ENCODE measurements around the gene NT5C1B. TPM values are rescaled to one million over a fixed set of nuclear protein-coding genes. Genes with fewer than 3 reads are reported as not detected.

The NT5C1B gene
- total RNA-seq, 1 experiment from 2014 or later: not detected

DNA sequence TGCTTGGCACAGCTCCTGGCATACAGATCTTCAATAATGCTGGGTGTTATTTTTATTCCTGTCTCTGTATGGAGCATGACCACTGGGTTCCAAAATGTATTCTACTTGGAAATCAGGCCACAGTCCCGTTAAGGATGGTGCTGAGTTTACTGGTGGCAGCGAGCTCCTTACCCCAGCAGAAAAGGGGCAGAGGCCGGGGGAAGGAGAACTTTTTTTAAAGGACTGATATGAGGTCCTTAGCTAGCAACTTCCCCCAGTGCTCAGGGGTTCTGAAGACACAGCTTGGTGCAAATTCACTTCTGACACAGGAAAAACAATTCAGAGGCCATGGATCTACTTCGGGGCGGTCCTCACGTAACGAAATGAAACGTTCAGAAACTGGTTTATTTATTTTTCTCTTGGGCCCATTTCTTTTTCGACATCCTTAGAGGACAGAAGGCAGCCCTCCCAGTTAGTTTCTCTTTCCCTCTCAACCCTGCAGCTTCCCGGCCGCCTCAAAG is 29.8 kb downstream of the NT5C1B start:
- Mint-ChIP-seq H3K27ac (ENCODE audit: low read depth, unreplicated experiment) (peak overlapping the region; percentile 94), H3K27me3 (ENCODE audit: insufficient read depth, unreplicated experiment) (no peaks in the 10 kb centered on the region), H3K36me3 (ENCODE audit: insufficient read depth, unreplicated experiment) (peaks cover 17% of the 10 kb centered on the region), H3K9me3 (ENCODE audit: unreplicated experiment) (no peaks in the 10 kb centered on the region), H3K4me1 (ENCODE audit: insufficient read depth, unreplicated experiment) (peaks cover 16% of the 10 kb centered on the region), H3K4me3 (ENCODE audit: unreplicated experiment) (peak overlapping the region; percentile 91)
- POLR2A ChIA-PET: interaction anchor here (0.6 to 3.5 kb wide), 18 partner anchors 8 to 1119 kb away, joined by 3 to 15 read pairs (median 4); partner anchors contain the start of gene NT5C1B
- TF ChIP-seq, protein P1, sequence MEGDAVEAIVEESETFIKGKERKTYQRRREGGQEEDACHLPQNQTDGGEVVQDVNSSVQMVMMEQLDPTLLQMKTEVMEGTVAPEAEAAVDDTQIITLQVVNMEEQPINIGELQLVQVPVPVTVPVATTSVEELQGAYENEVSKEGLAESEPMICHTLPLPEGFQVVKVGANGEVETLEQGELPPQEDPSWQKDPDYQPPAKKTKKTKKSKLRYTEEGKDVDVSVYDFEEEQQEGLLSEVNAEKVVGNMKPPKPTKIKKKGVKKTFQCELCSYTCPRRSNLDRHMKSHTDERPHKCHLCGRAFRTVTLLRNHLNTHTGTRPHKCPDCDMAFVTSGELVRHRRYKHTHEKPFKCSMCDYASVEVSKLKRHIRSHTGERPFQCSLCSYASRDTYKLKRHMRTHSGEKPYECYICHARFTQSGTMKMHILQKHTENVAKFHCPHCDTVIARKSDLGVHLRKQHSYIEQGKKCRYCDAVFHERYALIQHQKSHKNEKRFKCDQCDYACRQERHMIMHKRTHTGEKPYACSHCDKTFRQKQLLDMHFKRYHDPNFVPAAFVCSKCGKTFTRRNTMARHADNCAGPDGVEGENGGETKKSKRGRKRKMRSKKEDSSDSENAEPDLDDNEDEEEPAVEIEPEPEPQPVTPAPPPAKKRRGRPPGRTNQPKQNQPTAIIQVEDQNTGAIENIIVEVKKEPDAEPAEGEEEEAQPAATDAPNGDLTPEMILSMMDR (IDR thresholded peaks at IDR 0.05; ENCODE audit: unreplicated experiment): no peak
- intact Hi-C loops (cut with micrococcal nuclease): loop anchor here (10.0 kb wide), 1 partner anchor 155 kb away; no protein-coding TSS in a partner anchor
- CTCF ChIA-PET: interaction anchor here (0.5 to 2.2 kb wide), 6 partner anchors 34 to 803 kb away, joined by 3 to 8 read pairs (median 4); no protein-coding TSS in a partner anchor
- no peak for DNase-seq (ENCODE audit: unreplicated experiment)
- TSS peak; percentile 49 for BruUV-seq (replicated peaks)

DNA sequence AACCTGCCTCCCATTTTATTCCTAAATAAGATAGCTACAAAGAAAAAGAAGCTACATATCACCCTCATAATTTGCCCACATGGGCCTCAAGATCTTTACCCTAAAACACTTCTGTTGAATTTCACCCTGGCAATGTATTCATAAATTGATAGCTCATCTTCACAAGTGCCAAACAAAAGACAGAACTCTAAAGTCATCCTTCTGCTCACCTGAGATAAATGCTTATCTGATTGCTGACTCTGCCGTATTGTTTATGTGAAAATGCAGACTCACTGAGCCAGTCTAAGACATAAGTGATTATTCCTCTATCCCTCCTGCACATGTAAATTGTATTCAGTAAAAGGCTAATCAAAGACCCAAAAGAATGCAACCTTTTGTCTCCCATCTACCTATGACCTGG is 30.9 kb downstream of the NT5C1B start:
- DNase-seq (ENCODE audit: unreplicated experiment): no peak
- Mint-ChIP-seq H3K27ac (ENCODE audit: low read depth, unreplicated experiment) (peak overlapping the region; percentile 94), H3K27me3 (ENCODE audit: insufficient read depth, unreplicated experiment) (no peaks in the 10 kb centered on the region), H3K4me1 (ENCODE audit: insufficient read depth, unreplicated experiment) (peaks cover 16% of the 10 kb centered on the region), H3K9me3 (ENCODE audit: unreplicated experiment) (no peaks in the 10 kb centered on the region), H3K36me3 (ENCODE audit: insufficient read depth, unreplicated experiment) (peaks cover 17% of the 10 kb centered on the region), H3K4me3 (ENCODE audit: unreplicated experiment) (peak overlapping the region; percentile 91)
- POLR2A ChIA-PET: interaction anchor here (1.0 to 3.5 kb wide), 4 partner anchors 9 to 789 kb away, joined by 3 to 14 read pairs (median 4); no protein-coding TSS in a partner anchor
- no TSS peak for BruUV-seq (replicated peaks)
- intact Hi-C loops (cut with micrococcal nuclease): no loop called here
- CTCF ChIA-PET: interaction anchor here (0.9 to 1.9 kb wide), 2 partner anchors 9 to 38 kb away, joined by 4 read pairs; no protein-coding TSS in a partner anchor
- TF ChIP-seq, protein P1 (IDR thresholded peaks at IDR 0.05; ENCODE audit: unreplicated experiment): no peak

DNA sequence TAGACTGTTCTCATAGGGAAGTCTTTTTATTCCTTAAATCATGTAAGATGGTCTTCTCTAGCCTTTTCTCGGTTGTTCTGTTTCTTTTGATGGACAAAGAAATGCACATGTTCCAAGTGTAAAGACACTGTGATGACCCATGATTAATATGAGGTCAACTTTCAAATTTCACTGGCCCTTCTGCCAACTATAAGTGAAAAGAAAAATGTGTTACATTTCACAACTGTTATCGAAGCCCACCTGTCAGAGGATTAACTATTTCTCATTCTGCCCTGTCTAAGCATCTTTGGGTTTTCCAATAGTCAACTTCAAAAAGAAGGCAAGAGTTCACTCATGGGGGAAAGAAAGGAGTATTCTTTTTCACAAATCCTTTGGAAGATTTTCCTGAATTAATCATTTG is 32.2 kb downstream of the NT5C1B start:
- H3K27me3 Mint-ChIP-seq (ENCODE audit: insufficient read depth, unreplicated experiment): no peaks in the 10 kb centered on the region
- TF ChIP-seq, protein P1 (IDR thresholded peaks at IDR 0.05; ENCODE audit: unreplicated experiment): no peak
- no peaks in the 10 kb centered on the region for H3K9me3 Mint-ChIP-seq (ENCODE audit: unreplicated experiment)
- no peak overlapping the region for H3K27ac Mint-ChIP-seq (ENCODE audit: low read depth, unreplicated experiment)
- no peak overlapping the region for H3K4me3 Mint-ChIP-seq (ENCODE audit: unreplicated experiment)
- peaks cover 23% of the 10 kb centered on the region for H3K4me1 Mint-ChIP-seq (ENCODE audit: insufficient read depth, unreplicated experiment)
- ChIA-PET POLR2A (interaction anchor here (0.7 kb wide), 1 partner anchor 16 kb away, joined by 3 read pairs; no protein-coding TSS in a partner anchor), CTCF (interaction anchor here (0.9 kb wide), 1 partner anchor 37 kb away, joined by 3 read pairs; no protein-coding TSS in a partner anchor)
- H3K36me3 Mint-ChIP-seq (ENCODE audit: insufficient read depth, unreplicated experiment): peaks cover 12% of the 10 kb centered on the region
- no TSS peak for BruUV-seq (replicated peaks)
- DNase-seq (ENCODE audit: unreplicated experiment): no peak
- intact Hi-C loops (cut with micrococcal nuclease): no loop called here

DNA sequence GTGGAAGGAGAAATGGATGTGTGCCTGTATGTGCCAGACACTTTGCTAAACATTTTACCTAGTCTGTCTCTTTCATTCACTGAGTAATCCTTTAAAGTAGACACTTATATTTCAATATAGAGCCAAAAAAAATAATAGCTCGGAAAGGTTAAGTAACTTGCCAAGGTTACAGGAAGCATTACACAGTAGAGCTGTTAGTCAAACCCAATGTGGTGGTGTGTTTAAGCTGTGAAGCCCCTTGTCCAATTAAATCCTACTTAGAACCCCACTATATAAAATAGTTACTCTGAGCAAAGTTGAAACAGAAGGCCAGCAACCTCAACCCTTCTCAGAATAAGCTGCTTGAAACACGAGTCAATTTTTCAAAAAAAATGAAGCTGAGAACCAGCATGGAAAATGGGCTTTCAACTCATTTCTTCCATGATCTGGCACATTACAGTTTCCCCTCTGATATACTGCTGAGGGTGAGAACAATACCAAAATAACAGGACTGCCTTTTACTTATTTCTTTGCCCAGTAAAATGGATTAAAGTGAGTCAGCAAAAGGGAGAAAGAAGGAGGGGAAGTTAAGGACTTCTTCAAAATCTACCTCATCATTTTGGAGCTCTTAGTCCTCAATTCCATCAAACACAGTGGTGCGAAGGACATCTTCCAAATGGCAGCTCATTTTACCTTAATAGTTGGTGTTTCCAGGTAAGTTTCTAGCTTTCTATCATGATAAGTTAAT is 36.9 kb downstream of the NT5C1B start:
- Mint-ChIP-seq H3K36me3 (ENCODE audit: insufficient read depth, unreplicated experiment) (peaks cover 10% of the 10 kb centered on the region), H3K4me3 (ENCODE audit: unreplicated experiment) (no peak overlapping the region), H3K9me3 (ENCODE audit: unreplicated experiment) (no peaks in the 10 kb centered on the region), H3K27ac (ENCODE audit: low read depth, unreplicated experiment) (peak overlapping the region; percentile 5), H3K4me1 (ENCODE audit: insufficient read depth, unreplicated experiment) (peaks cover 17% of the 10 kb centered on the region), H3K27me3 (ENCODE audit: insufficient read depth, unreplicated experiment) (no peaks in the 10 kb centered on the region)
- CTCF ChIA-PET: interaction anchor here (0.6 to 1.2 kb wide), 4 partner anchors 32 to 1552 kb away, joined by 3 to 5 read pairs (median 3); no protein-coding TSS in a partner anchor
- POLR2A ChIA-PET: interaction anchor here (0.6 to 1.9 kb wide), 2 partner anchors 8 to 224 kb away, joined by 3 to 8 read pairs; partner anchors contain the start of gene RDH14
- TF ChIP-seq, protein P1 (IDR thresholded peaks at IDR 0.05; ENCODE audit: unreplicated experiment): no peak
- DNase-seq (ENCODE audit: unreplicated experiment): peak; percentile 36
- intact Hi-C loops (cut with micrococcal nuclease): no loop called here
- no TSS peak for BruUV-seq (replicated peaks)
